Measurements from ENCODE around the gene NAV3.

DNA sequence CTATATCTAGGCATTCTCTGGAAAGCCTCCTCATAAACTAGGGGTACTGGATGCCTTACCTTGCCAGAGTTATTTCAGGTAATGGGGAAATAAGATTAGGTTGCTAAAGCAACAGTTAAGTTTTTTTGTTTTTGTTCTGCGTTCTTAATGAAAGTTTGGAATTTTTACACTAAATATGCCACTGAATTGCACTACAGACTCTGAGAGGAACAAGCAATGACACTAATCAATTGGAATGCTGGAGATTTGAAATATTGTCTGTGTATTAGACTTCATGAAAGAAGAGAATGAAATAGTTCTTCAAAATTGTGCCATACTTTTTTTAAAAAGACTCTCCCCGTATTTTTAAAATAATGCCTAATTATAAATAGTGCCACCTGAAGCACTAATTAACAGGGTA is 287.8 kb downstream of the NAV3 start:
- TF ChIP-seq, protein P1, sequence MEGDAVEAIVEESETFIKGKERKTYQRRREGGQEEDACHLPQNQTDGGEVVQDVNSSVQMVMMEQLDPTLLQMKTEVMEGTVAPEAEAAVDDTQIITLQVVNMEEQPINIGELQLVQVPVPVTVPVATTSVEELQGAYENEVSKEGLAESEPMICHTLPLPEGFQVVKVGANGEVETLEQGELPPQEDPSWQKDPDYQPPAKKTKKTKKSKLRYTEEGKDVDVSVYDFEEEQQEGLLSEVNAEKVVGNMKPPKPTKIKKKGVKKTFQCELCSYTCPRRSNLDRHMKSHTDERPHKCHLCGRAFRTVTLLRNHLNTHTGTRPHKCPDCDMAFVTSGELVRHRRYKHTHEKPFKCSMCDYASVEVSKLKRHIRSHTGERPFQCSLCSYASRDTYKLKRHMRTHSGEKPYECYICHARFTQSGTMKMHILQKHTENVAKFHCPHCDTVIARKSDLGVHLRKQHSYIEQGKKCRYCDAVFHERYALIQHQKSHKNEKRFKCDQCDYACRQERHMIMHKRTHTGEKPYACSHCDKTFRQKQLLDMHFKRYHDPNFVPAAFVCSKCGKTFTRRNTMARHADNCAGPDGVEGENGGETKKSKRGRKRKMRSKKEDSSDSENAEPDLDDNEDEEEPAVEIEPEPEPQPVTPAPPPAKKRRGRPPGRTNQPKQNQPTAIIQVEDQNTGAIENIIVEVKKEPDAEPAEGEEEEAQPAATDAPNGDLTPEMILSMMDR (IDR thresholded peaks at IDR 0.05): no peak
- TF ChIP-seq TCF7L2 (IDR thresholded peaks at IDR 0.05; ENCODE audit: low read depth, low read length): no peak
- TF ChIP-seq POLR2AphosphoS5 (IDR thresholded peaks at IDR 0.05; ENCODE audit: low read depth, low read length): no peak
- TF ChIP-seq, protein P2, sequence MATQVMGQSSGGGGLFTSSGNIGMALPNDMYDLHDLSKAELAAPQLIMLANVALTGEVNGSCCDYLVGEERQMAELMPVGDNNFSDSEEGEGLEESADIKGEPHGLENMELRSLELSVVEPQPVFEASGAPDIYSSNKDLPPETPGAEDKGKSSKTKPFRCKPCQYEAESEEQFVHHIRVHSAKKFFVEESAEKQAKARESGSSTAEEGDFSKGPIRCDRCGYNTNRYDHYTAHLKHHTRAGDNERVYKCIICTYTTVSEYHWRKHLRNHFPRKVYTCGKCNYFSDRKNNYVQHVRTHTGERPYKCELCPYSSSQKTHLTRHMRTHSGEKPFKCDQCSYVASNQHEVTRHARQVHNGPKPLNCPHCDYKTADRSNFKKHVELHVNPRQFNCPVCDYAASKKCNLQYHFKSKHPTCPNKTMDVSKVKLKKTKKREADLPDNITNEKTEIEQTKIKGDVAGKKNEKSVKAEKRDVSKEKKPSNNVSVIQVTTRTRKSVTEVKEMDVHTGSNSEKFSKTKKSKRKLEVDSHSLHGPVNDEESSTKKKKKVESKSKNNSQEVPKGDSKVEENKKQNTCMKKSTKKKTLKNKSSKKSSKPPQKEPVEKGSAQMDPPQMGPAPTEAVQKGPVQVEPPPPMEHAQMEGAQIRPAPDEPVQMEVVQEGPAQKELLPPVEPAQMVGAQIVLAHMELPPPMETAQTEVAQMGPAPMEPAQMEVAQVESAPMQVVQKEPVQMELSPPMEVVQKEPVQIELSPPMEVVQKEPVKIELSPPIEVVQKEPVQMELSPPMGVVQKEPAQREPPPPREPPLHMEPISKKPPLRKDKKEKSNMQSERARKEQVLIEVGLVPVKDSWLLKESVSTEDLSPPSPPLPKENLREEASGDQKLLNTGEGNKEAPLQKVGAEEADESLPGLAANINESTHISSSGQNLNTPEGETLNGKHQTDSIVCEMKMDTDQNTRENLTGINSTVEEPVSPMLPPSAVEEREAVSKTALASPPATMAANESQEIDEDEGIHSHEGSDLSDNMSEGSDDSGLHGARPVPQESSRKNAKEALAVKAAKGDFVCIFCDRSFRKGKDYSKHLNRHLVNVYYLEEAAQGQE (IDR thresholded peaks at IDR 0.05; ENCODE audit: insufficient read depth in 1 of 2, low read depth in 2 of 2, low read length in 1 of 2): no peak
